Natural killer cell treated with Interleukin-12 subunit alpha and Interleukin-12 subunit beta and Interleukin-15 and Interleukin-18, amount 100 ng/mL, for 72 hours (primary cell): ENCODE measurements around the gene EXD3. TPM values are rescaled to one million over a fixed set of nuclear protein-coding genes. Genes with fewer than 3 reads are reported as not detected.

ENCODE experiments used
- ATAC-seq, 2 donors: fragments of 150-1000 bp; cut with Tn5 transposase in 1 of 2; sonication (Bioruptor Pico), chemical (Tn5 transposase) in 1 of 2; 2 replicates each; pipeline ENCODE4 v1.10.0; 2021
- DNase-seq: peaks from one replicate; pipeline ENCODE4 v3.0.0; 2022; ENCODE audit warnings: low spot score
- H3K27ac Mint-ChIP-seq, 2 donors: 1 replicate in 1 of 2; 2 replicates in 1 of 2; pipeline ENCODE4 v1.8.0; 2022; ENCODE audit warnings: mixed read lengths in 2 of 2, mild to moderate bottlenecking in 1 of 2, moderate library complexity in 1 of 2
- H3K27me3 Mint-ChIP-seq, 2 donors: 1 replicate in 1 of 2; 2 replicates in 1 of 2; pipeline ENCODE4 v1.8.0; 2022; ENCODE audit warnings: mixed read lengths in 2 of 2
- H3K36me3 Mint-ChIP-seq: one replicate; pipeline ENCODE4 v1.8.0; 2022; ENCODE audit warnings: mixed read lengths
- H3K4me1 Mint-ChIP-seq, 2 donors: 1 replicate in 1 of 2; 2 replicates in 1 of 2; pipeline ENCODE4 v1.8.0; 2022; ENCODE audit warnings: low read depth in 2 of 2, mixed read lengths in 2 of 2, mild to moderate bottlenecking in 1 of 2
- H3K4me3 Mint-ChIP-seq: one replicate; pipeline ENCODE4 v1.8.0; 2022; ENCODE audit warnings: mixed read lengths
- H3K9me3 Mint-ChIP-seq: 2 replicates; pipeline ENCODE4 v1.8.0; 2022; ENCODE audit warnings: mixed read lengths
- total RNA-seq, 2 donors: library from RNA; stranded (reverse); gene quantifications; one replicate each; pipeline ENCODE4 v1.2.3, GENCODE V29; 2022

EXD3 gene
- total RNA-seq, 2 donors from 2014 or later = 7.6 to 7.9 TPM

GRCh38 chr9:137295238-137295811 is 127.6 kb downstream of the EXD3 start:
- H3K4me3 Mint-ChIP-seq = no peak overlapping the region
- H3K4me1 Mint-ChIP-seq = peaks cover 5 to 8% of the 10 kb centered on the region in 2 donors
- no peaks in the 10 kb centered on the region for H3K36me3 Mint-ChIP-seq
- H3K27me3 Mint-ChIP-seq = peaks cover 10 to 18% of the 10 kb centered on the region in 2 donors
- no peaks in the 10 kb centered on the region for H3K9me3 Mint-ChIP-seq
- no peak overlapping the region for H3K27ac Mint-ChIP-seq
- ATAC-seq = peak; percentile 81 to 88
- no peak for DNase-seq

GRCh38 chr9:137294681-137295237 is 128.2 kb downstream of the EXD3 start:
- peaks cover 10 to 16% of the 10 kb centered on the region in 2 donors for H3K27me3 Mint-ChIP-seq
- H3K4me3 Mint-ChIP-seq = peak overlapping the region; percentile 60
- DNase-seq (no peak), ATAC-seq (peak in 1 of 2 donors; percentile 8)
- H3K4me1 Mint-ChIP-seq = peaks cover 5 to 8% of the 10 kb centered on the region in 2 donors
- no peaks in the 10 kb centered on the region for H3K36me3 Mint-ChIP-seq
- H3K27ac Mint-ChIP-seq = no peak overlapping the region
- no peaks in the 10 kb centered on the region for H3K9me3 Mint-ChIP-seq

- Mint-ChIP-seq H3K4me3 (peak overlapping the region; percentile 60), H3K27ac (no peak overlapping the region), H3K36me3 (no peaks in the 10 kb centered on the region), H3K4me1 (peaks cover 5 to 8% of the 10 kb centered on the region in 2 donors), H3K9me3 (no peaks in the 10 kb centered on the region), H3K27me3 (peaks cover 10 to 15% of the 10 kb centered on the region in 2 donors)
- ATAC-seq (peak; percentile 64 to 70), DNase-seq (no peak)
Measured at GRCh38 chr9:137294091-137294680, 128.8 kb downstream of the EXD3 start.

GRCh38 chr9:137293482-137294090 is 129.4 kb downstream of the EXD3 start:
- Mint-ChIP-seq H3K9me3 (no peaks in the 10 kb centered on the region), H3K36me3 (no peaks in the 10 kb centered on the region), H3K27ac (no peak overlapping the region), H3K4me1 (peaks cover 5 to 8% of the 10 kb centered on the region in 2 donors), H3K27me3 (peaks cover 10 to 15% of the 10 kb centered on the region in 2 donors), H3K4me3 (no peak overlapping the region)
- ATAC-seq (no peak), DNase-seq (no peak)

GRCh38 chr9:137293094-137293481 is 129.9 kb downstream of the EXD3 start:
- DNase-seq (no peak), ATAC-seq (no peak)
- no peaks in the 10 kb centered on the region for H3K36me3 Mint-ChIP-seq
- no peaks in the 10 kb centered on the region for H3K9me3 Mint-ChIP-seq
- H3K27me3 Mint-ChIP-seq = peaks cover 10 to 15% of the 10 kb centered on the region in 2 donors
- no peak overlapping the region for H3K4me3 Mint-ChIP-seq
- H3K27ac Mint-ChIP-seq = no peak overlapping the region
- peaks cover 5 to 8% of the 10 kb centered on the region in 2 donors for H3K4me1 Mint-ChIP-seq

- Mint-ChIP-seq H3K36me3 (peaks cover 5% of the 10 kb centered on the region), H3K4me1 (peaks cover 4 to 6% of the 10 kb centered on the region in 2 donors), H3K4me3 (no peak overlapping the region), H3K27me3 (no peaks in the 10 kb centered on the region), H3K9me3 (no peaks in the 10 kb centered on the region), H3K27ac (no peak overlapping the region)
- no peak for DNase-seq
- ATAC-seq = peak in 1 of 2 donors; percentile 53
Measured at GRCh38 chr9:137286975-137287383, 136.0 kb downstream of the EXD3 start.

GRCh38 chr9:137281345-137282116 is 141.4 kb downstream of the EXD3 start:
- DNase-seq (no peak), ATAC-seq (no peak)
- H3K4me1 Mint-ChIP-seq = peaks cover 6 to 12% of the 10 kb centered on the region in 2 donors

GRCh38 chr9:137280474-137281344 is 142.3 kb downstream of the EXD3 start:
- peaks cover 9 to 12% of the 10 kb centered on the region in 2 donors for H3K4me1 Mint-ChIP-seq
- peaks cover 5% of the 10 kb centered on the region for H3K36me3 Mint-ChIP-seq
- H3K9me3 Mint-ChIP-seq = no peaks in the 10 kb centered on the region
- peak in 1 of 2 donors; percentile 37 for ATAC-seq
- H3K27me3 Mint-ChIP-seq = no peaks in the 10 kb centered on the region
- no peak overlapping the region for H3K4me3 Mint-ChIP-seq
- no peak for DNase-seq
- H3K27ac Mint-ChIP-seq = no peak overlapping the region

More at GRCh38 chr9:137281345-137282116, 141.4 kb downstream of the EXD3 start:
- H3K9me3 Mint-ChIP-seq = no peaks in the 10 kb centered on the region
- H3K4me3 Mint-ChIP-seq = peak overlapping the region; percentile 45
- no peaks in the 10 kb centered on the region for H3K27me3 Mint-ChIP-seq
- H3K36me3 Mint-ChIP-seq = peaks cover 5% of the 10 kb centered on the region
- no peak overlapping the region for H3K27ac Mint-ChIP-seq

- no peaks in the 10 kb centered on the region for H3K9me3 Mint-ChIP-seq
- peaks cover 15 to 17% of the 10 kb centered on the region in 2 donors for H3K4me1 Mint-ChIP-seq
- no peaks in the 10 kb centered on the region for H3K27me3 Mint-ChIP-seq
- H3K27ac Mint-ChIP-seq = no peak overlapping the region
- DNase-seq (no peak), ATAC-seq (no peak)
- no peak overlapping the region for H3K4me3 Mint-ChIP-seq
- peaks cover 5% of the 10 kb centered on the region for H3K36me3 Mint-ChIP-seq
Measured at GRCh38 chr9:137279741-137280473, 143.1 kb downstream of the EXD3 start.

GRCh38 chr9:137278721-137279711 is 143.9 kb downstream of the EXD3 start:
- H3K36me3 Mint-ChIP-seq = peaks cover 5% of the 10 kb centered on the region
- H3K4me1 Mint-ChIP-seq = peaks cover 17 to 19% of the 10 kb centered on the region in 2 donors
- no peaks in the 10 kb centered on the region for H3K9me3 Mint-ChIP-seq
- DNase-seq (no peak), ATAC-seq (no peak)
- no peak overlapping the region for H3K27ac Mint-ChIP-seq
- no peaks in the 10 kb centered on the region for H3K27me3 Mint-ChIP-seq
- no peak overlapping the region for H3K4me3 Mint-ChIP-seq

GRCh38 chr9:137278061-137278701 is 144.8 kb downstream of the EXD3 start:
- Mint-ChIP-seq H3K4me1 (peaks cover 17 to 19% of the 10 kb centered on the region in 2 donors), H3K36me3 (peaks cover 5% of the 10 kb centered on the region), H3K27ac (peak overlapping the region; percentile 84 to 92), H3K27me3 (no peaks in the 10 kb centered on the region), H3K4me3 (peak overlapping the region; percentile 91), H3K9me3 (no peaks in the 10 kb centered on the region)
- ATAC-seq = peak; percentile 49 to 61
- no peak for DNase-seq
